ENCODE measurements around the gene PLEKHB2.
A peak's percentile ranks its signal among the peaks of the same experiment; 100 is the strongest.
"Not testable (repeated sequence)": the region's sequence is repeated elsewhere in the genome, so short reads cannot be mapped to it uniquely, and the experiment has no call there.

Gene PLEKHB2, protein sequence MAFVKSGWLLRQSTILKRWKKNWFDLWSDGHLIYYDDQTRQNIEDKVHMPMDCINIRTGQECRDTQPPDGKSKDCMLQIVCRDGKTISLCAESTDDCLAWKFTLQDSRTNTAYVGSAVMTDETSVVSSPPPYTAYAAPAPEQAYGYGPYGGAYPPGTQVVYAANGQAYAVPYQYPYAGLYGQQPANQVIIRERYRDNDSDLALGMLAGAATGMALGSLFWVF

DNA sequence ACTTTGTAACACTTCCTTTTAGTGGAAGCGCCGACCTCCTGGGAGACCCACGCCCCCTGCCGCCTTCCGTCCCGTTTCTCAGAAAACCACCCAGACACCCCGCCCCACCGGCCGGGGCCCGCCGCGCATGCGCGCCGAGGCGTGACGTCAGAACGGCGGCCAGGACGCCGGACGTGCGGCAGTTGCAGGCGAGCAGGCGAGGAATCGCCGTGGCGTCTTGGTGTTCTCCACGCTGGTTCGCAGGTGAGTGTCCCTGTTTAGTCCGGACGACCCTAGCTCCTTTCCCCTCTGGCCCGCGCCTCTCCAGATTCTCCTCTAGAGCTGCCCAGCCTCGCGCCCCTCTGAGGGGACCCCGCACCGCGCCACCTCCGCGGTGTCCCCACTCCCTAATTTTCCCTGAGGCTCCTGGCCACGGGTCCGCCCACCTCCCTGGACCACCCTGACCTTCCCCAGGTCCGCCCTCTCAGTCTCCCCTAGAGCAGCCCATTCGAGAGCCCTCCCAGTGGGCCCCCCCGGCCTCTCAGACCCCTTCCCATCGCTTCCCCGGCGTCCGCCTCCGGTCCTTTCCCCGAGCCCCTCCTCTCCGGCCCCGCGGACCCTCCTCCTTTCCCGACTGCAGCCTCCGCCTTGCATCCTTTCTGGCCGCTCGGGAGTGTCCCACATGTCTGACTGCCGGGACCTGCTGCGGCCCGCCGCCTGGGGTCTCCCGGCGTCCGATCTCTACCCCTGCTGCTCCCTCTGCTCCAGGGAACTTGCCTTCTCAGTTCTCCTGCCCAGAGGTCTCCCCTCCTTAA, at the start of gene PLEKHB2:
PLEKHB2 (plus strand) TSS at position 181 of the 794 bp plus-strand sequence. CDS start 15,606 bp downstream, outside the sequence.
- peak; percentile 58 for DNase-seq

DNA sequence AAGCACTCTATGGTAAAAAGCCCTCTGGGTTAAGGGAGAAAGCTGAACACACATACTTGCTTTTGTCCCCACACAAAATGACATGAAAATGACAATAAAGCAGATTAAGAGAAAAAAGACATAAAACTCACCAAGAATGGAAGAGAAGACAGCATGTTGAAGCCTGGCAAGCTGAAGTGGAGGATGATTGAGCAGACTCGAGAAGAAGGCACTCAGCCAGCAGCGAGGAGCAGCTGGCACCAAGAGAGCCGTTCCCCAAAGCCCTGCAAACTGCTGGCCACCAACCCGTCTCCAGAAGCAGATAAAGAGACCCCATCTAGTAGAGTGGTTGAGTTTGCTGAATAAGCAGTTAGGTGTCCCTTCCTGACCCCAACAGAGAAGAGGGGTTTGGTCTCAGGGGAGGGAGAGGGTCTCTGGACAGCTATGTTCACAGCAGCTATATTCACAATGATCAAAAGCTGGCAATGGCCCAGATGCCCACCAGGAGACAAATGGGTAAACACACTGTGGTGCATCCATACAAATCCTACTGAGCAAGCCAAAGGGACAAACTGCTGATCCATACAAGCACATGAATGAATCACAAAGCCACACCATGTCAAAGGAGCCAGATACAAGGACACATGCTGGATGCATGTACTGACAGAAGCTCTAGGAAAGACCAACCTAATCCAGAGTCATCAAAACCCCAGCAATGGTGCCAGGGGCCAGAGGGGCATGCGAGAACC, 48.8 kb upstream of the PLEKHB2 start:
- no peak for DNase-seq

DNA sequence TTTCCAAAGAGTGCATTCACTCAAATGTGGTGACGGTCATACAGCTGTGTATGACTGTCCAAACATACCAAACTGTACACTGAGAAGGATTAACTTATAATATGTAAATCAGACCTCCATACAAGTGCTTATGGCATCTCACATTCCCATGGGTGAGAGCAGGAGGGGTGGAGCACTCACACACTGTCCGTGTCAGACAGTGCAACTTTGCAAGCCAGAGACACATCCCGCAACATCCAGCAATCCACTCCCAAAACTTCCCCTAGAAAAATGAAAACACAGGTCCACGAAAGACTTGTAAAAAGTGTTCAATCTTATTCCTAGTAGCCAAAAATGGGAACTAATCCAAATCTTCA, 48.2 kb upstream of the PLEKHB2 start:
- DNase-seq = no peak

DNA sequence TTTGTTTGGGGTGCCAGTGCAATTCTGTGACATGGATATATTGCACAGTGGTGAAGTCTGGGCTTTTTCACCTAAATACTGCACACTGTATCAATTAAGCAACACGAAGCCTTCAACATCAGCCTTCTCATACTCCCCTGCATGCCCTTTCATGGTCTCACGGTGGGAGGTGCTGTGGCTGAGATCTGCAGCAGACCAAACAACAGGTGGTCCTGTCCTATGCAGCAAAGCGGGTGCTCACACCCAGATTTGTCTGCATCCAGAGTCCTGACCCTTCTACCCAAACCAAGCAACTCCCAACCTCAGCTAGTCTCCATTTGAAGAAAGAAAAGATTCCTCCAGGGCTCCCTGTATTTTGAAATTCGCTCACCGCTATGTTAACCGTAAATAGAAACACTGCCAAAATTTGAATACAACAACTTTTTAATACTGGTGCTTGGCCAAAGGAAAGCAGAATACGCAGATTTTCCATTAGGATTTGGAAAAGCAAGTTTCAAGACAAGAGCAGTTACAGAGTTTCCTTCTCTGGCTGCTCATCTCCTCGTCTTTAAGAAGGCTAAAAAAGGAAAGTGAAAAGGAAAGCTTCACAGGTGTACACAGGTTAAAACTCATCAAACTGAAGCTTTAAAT, 46.8 kb upstream of the PLEKHB2 start:
- no peak for DNase-seq

DNA sequence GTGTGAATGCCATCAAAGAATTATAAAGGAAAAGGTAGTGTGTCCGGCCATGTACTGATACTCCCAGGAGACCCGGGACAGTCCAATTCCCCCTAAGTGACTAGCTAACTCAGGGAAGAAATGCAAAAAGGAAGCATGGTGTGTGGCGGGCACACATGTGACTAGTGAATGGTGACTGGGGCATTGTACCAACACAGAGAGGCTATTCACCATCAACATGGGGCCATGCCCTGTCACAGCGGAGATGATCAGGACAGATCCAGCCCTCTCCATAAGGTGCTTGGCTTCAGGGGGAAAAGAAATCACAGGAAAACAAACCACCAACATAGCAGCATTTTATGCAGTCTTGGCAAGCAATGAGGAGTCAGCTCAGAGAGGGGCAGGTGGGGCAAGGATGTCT, 46.2 kb upstream of the PLEKHB2 start:
- DNase-seq = no peak

DNA sequence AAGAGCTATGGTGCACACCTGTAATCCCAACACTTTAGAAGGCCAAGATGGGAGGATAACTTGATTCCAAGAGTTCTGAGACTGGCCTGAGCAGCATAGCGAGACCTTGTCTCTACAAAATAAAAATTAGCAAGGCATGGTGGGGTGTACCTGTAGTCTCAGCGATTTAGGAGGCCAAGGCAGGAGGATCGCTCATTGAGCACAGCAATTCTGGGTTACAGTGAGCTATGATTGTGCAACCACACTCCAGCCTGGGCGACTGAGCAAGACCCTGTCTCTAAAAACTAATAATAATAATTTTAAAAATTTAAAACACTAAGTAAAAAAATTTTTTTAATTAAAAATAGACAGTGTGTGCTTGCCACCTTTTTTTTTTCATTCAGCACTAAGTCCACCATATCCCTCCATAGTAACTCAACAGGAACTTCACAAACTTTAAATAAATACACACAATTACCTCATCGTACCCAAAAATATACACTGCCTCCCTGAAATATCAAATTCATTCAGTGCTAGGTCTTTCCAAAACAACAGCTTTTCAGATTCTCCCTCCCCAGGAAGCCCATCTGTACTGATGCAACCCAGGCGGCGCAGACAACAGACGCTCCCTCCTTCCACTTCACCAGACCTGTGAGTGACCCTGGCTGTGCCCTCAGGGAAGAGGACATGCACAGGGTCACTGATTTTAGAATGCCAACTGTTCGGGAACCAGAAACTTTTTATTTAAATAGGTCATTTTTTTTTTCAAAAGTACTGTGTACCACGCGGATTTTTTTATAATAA, 41.4 kb upstream of the PLEKHB2 start:
- no peak for DNase-seq

DNA sequence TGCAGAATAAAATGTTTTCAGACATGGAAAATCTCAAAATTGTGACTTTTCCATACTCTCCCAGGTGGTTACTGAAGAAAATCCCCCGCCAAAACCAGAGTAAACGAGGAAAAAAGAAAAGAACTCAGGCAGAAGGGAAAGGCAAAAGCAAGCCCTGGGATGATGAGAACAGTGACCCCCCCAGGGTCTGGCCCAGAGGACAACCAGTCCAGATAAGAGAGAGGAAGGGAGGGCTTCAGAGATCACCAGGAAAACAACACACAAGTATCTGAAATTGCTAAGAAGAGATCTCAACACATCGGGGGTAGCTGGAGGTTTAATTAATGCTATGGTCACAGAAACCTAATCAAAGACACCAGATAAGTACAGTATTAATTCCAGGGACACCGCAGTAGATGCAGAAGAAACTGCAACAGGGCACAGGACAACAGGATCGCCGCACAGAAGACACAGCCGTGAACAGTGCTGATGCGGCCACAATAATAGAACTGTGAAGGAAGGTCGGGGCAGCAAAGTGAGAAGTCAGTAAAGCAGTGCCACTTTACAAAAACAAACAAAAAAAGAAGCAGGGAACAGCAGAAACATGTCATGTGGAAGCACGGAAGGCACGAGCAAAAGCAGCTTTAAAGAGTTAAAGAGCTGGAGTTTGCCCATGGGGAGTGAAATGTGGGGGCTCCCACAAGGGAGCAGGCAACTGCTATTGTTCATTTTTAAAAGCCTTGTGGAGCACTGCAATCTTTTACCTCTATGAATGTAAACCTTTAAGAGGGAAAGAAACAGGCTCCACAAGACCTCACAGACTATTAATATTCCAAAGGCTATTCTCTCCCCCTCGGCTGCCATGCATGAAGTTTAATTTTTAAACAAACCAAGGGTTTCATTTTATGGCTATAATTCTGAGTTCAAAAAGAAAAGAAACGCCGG, 40.3 kb upstream of the PLEKHB2 start:
- DNase-seq = no peak

DNA sequence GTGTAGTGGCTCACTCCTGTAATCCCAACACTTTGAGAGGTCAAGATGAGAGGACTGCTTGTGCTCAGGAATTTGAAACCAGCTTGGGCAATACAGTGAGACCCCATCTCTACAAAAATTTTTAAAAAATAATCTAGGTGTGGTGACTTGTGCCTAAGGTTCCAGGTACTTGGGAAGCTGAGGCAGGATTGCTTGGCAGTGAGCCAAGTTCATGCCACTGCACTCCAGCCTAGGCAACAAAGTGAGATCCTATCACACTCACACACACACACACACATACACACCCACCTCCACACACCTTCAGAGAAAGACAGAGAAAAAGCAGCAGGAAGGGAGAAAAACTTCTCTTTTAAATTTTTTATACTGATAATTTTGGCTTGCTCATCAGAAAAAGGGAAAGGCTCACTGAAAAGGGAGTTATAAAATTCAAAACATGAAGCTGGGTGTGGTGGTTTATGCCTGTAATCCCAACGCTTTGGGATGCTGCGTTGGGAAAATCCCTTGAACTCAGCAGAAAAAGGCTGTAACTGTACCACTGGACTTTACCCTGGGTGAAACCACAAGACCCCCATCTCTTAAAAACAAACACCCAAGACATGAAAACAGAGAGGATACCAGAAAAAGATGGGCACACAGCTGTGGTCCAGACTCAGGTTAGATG, 37.5 kb upstream of the PLEKHB2 start:
- no peak for DNase-seq

DNA sequence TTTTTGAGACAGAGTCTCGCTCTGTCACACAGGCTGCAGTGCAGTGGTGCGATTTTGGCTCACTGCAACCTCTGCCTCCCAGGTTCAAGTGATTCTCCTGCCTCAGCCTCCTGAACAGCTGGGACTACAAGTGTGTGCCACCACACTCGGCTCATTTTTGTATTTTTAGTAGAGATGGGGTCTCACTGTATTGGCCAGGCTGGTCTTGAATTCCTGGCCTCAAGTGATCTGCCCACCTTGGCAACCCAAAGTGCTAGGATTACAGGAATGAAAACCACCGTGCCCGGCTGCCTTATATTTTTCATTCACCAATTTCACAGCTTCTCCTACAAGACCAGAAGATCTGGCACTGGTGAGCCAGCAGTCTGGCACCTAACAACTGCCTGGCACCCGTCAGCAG, 37.0 kb upstream of the PLEKHB2 start:
- DNase-seq = not testable (repeated sequence)

DNA sequence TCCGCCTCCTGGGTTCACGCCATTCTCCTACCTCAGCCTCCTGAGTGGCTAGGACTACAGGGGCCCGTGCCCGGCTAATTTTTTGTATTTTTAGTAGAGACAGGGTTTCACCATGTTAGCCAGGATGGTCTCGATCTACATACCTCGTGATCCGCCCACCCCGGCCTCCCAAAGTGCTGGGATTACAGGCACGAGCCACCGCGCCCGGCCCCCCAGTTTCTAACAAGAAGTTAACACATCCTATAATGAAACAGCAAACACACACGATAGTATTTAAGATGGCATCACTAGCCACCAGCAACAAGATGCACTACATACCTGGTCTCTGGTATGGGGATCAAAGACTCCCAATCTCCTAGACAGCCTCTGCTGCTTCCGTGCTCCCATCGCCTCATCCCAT, 29.6 kb upstream of the PLEKHB2 start:
- DNase-seq = not testable (repeated sequence)

DNA sequence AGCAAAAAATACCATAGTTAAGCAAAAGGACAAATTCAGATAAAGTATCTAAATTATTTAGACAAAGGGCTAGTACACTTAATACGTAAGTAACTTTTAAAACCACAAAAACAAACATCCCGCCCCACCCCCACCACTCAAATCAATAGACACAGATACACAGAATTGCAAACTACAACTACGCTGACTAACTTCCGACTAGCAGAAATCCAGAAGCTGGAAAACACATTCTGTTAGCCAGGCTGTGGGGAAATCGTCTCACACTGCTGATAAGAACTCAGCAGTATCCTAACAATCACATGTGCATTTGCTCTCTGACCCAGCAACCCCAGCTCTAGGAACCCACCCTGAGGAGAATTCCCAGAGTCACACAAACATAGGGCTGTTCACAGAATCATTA, 28.4 kb upstream of the PLEKHB2 start:
- no peak for DNase-seq

DNA sequence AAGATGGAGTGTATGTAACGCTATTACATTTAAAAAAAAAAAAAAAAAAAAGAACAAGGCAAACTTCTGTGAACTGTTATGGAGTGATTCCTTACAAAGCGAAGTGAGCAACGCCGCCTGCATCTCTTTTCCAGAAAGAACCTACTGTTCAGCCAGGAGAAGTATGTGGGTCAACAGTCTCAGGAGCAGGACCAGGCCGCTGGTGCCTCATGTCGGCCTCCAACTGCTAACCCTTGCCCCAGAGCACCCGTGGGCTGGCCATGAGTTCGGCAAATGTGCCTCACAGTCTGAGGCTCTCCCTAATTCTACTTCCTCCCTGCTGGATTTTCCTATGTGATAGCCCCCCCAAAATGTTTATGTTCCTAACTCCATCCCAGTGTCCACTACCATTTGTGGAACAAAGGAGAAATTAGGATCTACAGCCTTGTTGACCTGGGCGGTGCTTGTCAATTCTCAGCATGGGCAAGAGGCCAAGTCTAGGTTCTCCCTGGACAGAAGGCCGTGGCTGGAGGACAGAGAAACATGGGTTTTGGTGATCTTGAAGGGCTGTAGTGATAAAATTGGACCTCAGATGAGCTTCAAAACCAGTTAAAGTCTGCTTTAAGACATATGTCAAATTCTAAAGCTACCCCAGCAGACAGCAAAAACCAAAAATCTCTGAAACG, 27.8 kb upstream of the PLEKHB2 start:
- DNase-seq = no peak

DNA sequence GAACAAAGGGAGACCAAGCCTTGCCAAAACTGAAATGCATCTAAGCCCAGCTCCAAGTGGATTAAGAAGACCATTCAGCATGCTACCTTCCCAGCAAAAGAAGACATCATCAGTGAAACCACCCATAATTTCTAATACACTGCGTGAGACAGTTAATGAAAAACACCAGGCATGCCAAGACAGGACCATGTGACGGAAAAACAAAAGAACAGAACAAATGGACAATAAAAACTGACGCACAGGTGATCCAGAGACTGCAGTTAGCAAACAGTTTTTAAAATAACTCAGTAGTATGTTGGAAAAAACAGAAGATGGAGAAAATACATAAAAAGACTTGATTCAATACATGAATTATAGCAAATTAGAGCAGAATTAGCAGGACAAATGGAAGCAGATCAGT, 27.2 kb upstream of the PLEKHB2 start:
- DNase-seq = no peak

DNA sequence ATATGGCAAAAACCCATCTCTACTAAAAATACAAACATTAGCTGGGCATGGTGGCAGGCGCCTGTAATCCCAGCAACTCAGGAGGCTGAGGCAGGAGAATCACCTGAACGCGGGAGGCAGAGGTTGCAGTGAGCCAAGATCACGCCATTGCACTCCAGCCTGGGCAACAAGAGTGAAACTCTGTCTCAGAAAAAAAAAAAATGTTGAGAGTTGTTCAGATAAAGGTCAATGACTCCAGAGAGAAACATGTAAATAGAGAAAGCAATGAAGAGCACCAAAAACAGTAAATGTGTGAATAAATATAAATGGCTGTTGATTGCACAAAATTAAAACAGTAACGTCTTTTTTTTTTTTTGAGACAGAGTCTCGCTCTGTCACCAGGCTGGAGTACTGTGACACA, 25.2 kb upstream of the PLEKHB2 start:
- DNase-seq = not testable (repeated sequence)

DNA sequence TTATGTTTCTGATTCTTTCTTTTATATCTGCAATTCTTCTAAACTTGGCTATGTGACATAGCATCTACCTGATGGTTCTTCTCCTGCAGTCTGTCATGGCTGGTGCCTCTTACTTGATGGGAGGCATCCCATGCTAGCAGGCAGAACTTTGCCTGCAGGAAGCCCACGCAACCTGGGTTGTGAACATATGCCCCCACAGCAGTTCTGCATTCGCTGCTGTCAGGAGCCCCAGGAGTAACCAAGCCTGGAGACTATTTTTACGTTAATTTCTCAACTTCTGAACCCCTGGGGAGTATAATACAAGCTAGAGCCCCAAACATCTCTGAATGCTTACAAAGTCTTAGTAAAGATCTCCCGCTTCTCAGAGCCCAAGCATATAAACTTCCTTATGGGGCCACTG, 23.9 kb upstream of the PLEKHB2 start:
- DNase-seq = no peak

DNA sequence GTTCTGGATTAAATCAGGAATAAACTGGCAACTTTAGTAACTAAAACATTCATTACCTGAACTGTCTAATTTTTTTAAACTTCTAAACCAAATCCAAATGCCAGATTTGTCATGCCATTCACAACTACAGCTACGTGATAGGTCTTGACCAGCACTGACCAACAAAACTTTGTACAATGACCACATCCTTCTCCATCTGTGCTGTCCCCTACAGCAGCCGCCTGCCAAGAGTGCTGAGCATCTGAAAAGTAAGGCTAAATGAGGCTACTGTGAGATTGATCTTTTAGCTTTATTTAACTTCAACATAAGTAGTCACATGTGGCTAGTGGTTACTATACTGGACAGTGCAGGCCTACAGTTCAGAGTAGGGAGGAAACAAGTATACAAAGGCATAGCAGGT, 19.5 kb upstream of the PLEKHB2 start:
- no peak for DNase-seq

DNA sequence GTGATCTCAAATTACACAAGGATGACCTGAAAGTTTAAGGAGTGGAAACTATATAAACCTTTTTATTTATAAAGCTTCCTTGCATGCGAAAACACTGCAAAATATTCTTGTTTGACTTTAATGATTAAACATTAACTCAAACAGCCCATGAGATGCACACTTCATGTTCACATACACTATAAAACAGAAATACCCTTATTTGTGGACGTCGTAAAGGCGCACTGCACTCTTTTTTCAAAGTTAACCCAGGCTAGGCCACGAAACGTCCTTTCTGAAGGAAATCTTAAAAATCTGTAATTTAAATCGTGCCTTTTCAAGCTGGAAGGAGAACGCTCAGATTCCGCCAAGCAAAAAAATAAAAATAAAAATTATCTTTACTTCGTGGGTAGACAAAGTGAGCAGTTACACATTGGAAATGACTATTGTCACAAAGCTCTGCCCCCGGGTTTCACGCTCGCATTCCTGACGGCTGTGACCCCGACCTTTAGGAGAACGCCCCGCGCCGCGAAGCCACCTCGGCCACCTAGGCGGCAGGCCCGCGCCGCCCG, 12.6 kb upstream of the PLEKHB2 start:
- DNase-seq = no peak

DNA sequence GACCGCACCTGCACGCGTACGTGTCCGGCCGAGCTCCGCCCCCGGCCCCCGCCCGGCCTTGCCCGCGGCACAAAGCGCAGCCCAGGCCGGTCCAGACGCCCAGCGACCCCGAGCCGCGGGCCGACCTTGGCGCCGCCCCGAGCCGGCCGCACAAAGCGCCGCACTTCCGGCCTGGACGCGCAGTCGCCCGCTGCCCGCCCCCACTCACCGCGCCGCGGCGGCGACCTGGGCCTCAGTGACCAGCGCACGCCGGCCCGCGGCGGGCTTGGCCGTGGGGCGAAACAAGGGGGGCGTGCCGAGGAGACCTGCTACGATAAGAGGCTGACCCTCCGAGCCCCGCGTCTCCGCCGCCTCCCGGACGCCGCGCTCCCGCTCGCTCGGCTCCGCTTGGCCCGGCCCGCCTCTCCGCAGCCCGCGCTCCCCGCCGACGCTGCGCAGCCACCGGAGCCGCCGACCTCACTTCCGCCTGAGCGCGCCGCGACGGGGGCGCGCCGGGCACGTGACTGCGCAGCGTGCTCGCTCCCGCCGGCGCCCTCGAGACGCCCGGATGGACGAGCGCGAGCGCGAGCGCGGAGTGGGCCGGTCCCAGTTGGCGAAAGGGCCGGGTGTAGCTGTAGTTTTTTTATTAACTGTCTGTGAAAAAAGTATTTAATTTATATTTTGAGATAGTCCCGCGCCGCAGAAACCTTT, 12.0 kb upstream of the PLEKHB2 start, which contains the start of gene FAM168B:
FAM168B (minus strand) TSS at position 455 of the 690 bp plus-strand sequence. CDS start 10,814 bp downstream, outside the sequence.
- DNase-seq = no peak
